Measurements from ENCODE around the gene SMARCA1. TPM values are rescaled to one million over a fixed set of nuclear protein-coding genes. Genes with fewer than 3 reads are reported as not detected.
A peak's percentile ranks its signal among the peaks of the same experiment; 100 is the strongest.

Gene SMARCA1, protein sequence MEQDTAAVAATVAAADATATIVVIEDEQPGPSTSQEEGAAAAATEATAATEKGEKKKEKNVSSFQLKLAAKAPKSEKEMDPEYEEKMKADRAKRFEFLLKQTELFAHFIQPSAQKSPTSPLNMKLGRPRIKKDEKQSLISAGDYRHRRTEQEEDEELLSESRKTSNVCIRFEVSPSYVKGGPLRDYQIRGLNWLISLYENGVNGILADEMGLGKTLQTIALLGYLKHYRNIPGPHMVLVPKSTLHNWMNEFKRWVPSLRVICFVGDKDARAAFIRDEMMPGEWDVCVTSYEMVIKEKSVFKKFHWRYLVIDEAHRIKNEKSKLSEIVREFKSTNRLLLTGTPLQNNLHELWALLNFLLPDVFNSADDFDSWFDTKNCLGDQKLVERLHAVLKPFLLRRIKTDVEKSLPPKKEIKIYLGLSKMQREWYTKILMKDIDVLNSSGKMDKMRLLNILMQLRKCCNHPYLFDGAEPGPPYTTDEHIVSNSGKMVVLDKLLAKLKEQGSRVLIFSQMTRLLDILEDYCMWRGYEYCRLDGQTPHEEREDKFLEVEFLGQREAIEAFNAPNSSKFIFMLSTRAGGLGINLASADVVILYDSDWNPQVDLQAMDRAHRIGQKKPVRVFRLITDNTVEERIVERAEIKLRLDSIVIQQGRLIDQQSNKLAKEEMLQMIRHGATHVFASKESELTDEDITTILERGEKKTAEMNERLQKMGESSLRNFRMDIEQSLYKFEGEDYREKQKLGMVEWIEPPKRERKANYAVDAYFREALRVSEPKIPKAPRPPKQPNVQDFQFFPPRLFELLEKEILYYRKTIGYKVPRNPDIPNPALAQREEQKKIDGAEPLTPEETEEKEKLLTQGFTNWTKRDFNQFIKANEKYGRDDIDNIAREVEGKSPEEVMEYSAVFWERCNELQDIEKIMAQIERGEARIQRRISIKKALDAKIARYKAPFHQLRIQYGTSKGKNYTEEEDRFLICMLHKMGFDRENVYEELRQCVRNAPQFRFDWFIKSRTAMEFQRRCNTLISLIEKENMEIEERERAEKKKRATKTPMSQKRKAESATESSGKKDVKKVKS
- 38.8 TPM for total RNA-seq (2021; ENCODE audit: unreplicated experiment)
- polyA plus RNA-seq (2012): 10.6 and 15.3 TPM in 2 replicates
- percentile 72 among the genes with signal in this experiment for Bru-seq, nascent RNA
- BruChase-seq, experiment 1, labeled RNA remaining after a 6-hour chase: percentile 78 among the genes with signal in this experiment
- percentile 71 among the genes with signal in this experiment for BruChase-seq, experiment 2, labeled RNA remaining after a 2-hour chase
- long read RNA-seq, full-length matches to known transcripts: 74 of 131 reads
- long read RNA-seq, partial matches to known transcripts: 20 of 131 reads
- long read RNA-seq, other reads (novel, unspliced or antisense): 37 of 131 reads

GRCh38 chrX:129523079-129523911 lies at the start of gene SMARCA1:
TSS of gene SMARCA1 (minus strand) at chrX:129523490. CDS start at chrX:129523370, 120 bp downstream.
- ATAC-seq (peak; percentile 65), DNase-seq (ENCODE audit: low read depth, low spot score) (peak; percentile 16)
- H3K79me2 ChIP-seq (ENCODE audit: insufficient read depth, low read length): peaks cover 17% of the 10 kb centered on the region
- no peaks in the 10 kb centered on the region for H3K27me3 ChIP-seq (ENCODE audit: insufficient read depth, low read length)
- peaks cover 5 to 7% of the 10 kb centered on the region in 2 experiments; a peak in 3 of 4 replicates for H3K4me1 ChIP-seq (ENCODE audit: control insufficient read depth in 1 of 2, insufficient read depth in 2 of 2, low read length in 2 of 2)
- no peaks in the 10 kb centered on the region for H4K20me1 ChIP-seq (ENCODE audit: insufficient read depth)
- peak within 1 kb of the TSS; percentile 80 for H3K4me2 ChIP-seq (ENCODE audit: low read length)
- no peaks in the 10 kb centered on the region for H3K36me3 ChIP-seq (ENCODE audit: control insufficient read depth in 1 of 2, insufficient read depth in 2 of 2, low read length in 2 of 2)
- no peaks in the 10 kb centered on the region for H3K9me2 ChIP-seq (ENCODE audit: insufficient read depth)
- ChIA-PET POLR2A (no interaction called here), RAD21 (ENCODE audit: low non-redundant PET in 1 of 2, low total read pairs in 2 of 2, uncharacterized antibody in 2 of 2, unreplicated experiment in 2 of 2) (no interaction called here), CTCF (no interaction called here)
- peak within 1 kb of the TSS; percentile 64 for H3K27ac ChIP-seq (ENCODE audit: low read depth, low read length)
- H3K9ac ChIP-seq (ENCODE audit: low read length): peak within 1 kb of the TSS; percentile 72
- TF ChIP-seq, protein P1, sequence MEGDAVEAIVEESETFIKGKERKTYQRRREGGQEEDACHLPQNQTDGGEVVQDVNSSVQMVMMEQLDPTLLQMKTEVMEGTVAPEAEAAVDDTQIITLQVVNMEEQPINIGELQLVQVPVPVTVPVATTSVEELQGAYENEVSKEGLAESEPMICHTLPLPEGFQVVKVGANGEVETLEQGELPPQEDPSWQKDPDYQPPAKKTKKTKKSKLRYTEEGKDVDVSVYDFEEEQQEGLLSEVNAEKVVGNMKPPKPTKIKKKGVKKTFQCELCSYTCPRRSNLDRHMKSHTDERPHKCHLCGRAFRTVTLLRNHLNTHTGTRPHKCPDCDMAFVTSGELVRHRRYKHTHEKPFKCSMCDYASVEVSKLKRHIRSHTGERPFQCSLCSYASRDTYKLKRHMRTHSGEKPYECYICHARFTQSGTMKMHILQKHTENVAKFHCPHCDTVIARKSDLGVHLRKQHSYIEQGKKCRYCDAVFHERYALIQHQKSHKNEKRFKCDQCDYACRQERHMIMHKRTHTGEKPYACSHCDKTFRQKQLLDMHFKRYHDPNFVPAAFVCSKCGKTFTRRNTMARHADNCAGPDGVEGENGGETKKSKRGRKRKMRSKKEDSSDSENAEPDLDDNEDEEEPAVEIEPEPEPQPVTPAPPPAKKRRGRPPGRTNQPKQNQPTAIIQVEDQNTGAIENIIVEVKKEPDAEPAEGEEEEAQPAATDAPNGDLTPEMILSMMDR (IDR thresholded peaks at IDR 0.05 in 2 of 3, conservative IDR thresholded peaks at IDR 0.05 in 1 of 3; ENCODE audit: borderline replicate concordance in 1 of 3, insufficient read depth in 1 of 3, low read depth in 2 of 3, low read length in 2 of 3): no peak
- TF ChIP-seq RAD21 (IDR thresholded peaks at IDR 0.05; ENCODE audit: low read depth): no peak
- TF ChIP-seq EZH2phosphoT487 (IDR thresholded peaks at IDR 0.05; ENCODE audit: borderline replicate concordance): no peak
- TF ChIP-seq REST (IDR thresholded peaks at IDR 0.05; ENCODE audit: low read depth): no peak
- no peak for TF ChIP-seq SRF (IDR thresholded peaks at IDR 0.05; ENCODE audit: low read depth)
- TF ChIP-seq EZH2 (IDR thresholded peaks at IDR 0.05): no peak
- TF ChIP-seq POLR2AphosphoS5 (IDR thresholded peaks at IDR 0.05; ENCODE audit: low read depth, low read length): peak; percentile 50
- no peak for TF ChIP-seq YY1 (IDR thresholded peaks at IDR 0.05; ENCODE audit: extremely low read depth, insufficient replicate concordance, low read depth, low read length)
- intact Hi-C loops (cut with micrococcal nuclease): no loop called here
- peak within 1 kb of the TSS; percentile 65 to 76 for H3K4me3 ChIP-seq (replicated peaks in 1 of 2; ENCODE audit: low read depth in 1 of 2, low read length in 2 of 2)
- TSS peak; percentile 46 for BruUV-seq (replicated peaks)
- H3K9me3 ChIP-seq (ENCODE audit: control insufficient read depth in 1 of 2, insufficient read depth in 1 of 2, low read depth in 1 of 2, low read length in 2 of 2): no peaks in the 10 kb centered on the region
- no peak within 1 kb of the TSS for H2AFZ ChIP-seq (ENCODE audit: low read depth, low read length, poor library complexity, severe bottlenecking)

Data from HCT116 (cell line).